ENCODE measurements around the gene RGS7.
A peak's percentile ranks its signal among the peaks of the same experiment; 100 is the strongest.

The RGS7 gene

DNA sequence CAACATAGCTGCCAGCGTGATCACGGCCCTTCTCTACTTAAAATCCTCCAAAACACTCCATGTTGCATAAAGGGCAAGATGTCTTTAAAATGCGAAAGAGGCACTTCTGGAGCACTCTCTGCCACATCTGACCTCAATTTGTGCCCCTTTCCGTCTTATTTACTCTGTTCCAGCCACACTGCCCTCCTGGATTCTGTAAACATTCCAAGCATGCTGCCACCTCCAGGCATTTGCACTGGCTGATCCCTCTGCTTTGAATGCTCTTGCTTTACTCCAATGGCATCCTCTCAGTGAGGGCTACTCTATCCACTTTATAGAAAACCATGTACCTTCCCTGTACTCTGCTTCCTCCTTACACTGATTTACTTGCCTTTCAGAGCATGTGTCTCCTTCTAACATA lies 5.3 kb upstream of the RGS7 start:
- DNase-seq (ENCODE audit: low spot score), result no peak
- H3K4me2 ChIP-seq (ENCODE audit: insufficient read depth, low read length, poor library complexity, severe bottlenecking), result no peak overlapping the region
- H3K79me1 ChIP-seq (ENCODE audit: low read depth, low read length), result no peaks in the 10 kb centered on the region
- no peaks in the 10 kb centered on the region for H3K36me3 ChIP-seq (replicated peaks in 1 of 2; ENCODE audit: control insufficient read depth in 2 of 2, insufficient read depth in 2 of 2, low read length in 2 of 2)
- no peak overlapping the region for H3K27ac ChIP-seq (replicated peaks; ENCODE audit: low read length)
- no peak overlapping the region for H3K18ac ChIP-seq (ENCODE audit: low read length)
- H4K91ac ChIP-seq (ENCODE audit: low read depth, low read length, poor library complexity), result no peak overlapping the region
- no peak overlapping the region for H3K4me3 ChIP-seq (ENCODE audit: low read length in 2 of 2)
- H2AFZ ChIP-seq (ENCODE audit: low read length), result no peak overlapping the region
- peaks cover 0 to 16% (median 3%) of the 10 kb centered on the region in 3 experiments for H3K27me3 ChIP-seq (ENCODE audit: control insufficient read depth in 3 of 3, insufficient read depth in 3 of 3, low read depth in 1 of 3, low read length in 3 of 3)
- no peak overlapping the region for H3K4ac ChIP-seq (ENCODE audit: low read length)
- no peak overlapping the region for H4K8ac ChIP-seq (ENCODE audit: low read depth, low read length)
- no peak overlapping the region for H2BK12ac ChIP-seq (ENCODE audit: low read length)
- no peaks in the 10 kb centered on the region for H3K9me3 ChIP-seq (replicated peaks in 1 of 2; ENCODE audit: control insufficient read depth in 2 of 2, insufficient read depth in 1 of 2, low read depth in 1 of 2, low read length in 2 of 2)
- H3K4me1 ChIP-seq (ENCODE audit: control insufficient read depth in 2 of 2, insufficient read depth in 1 of 2, low read depth in 1 of 2, low read length in 2 of 2), result peaks cover 0 to 2% of the 10 kb centered on the region in 2 donors
- no CpG with 5 or more reads among the region's 4 CpGs for WGBS, 2 donors (ENCODE audit: extremely low coverage in 2 of 2, insufficient read length in 2 of 2, insufficient replicate concordance in 1 of 2)
- H3K9ac ChIP-seq (ENCODE audit: low read depth, low read length, poor library complexity), result no peak overlapping the region
- H2BK15ac ChIP-seq (ENCODE audit: low read length), result no peak overlapping the region
- H3K14ac ChIP-seq (ENCODE audit: low read length), result no peak overlapping the region
- no peak overlapping the region for H2AK5ac ChIP-seq (ENCODE audit: low read depth, low read length)
- no peak overlapping the region for H3K23ac ChIP-seq (ENCODE audit: low read depth, low read length, poor library complexity)
- H2BK5ac ChIP-seq (ENCODE audit: low read length), result no peak overlapping the region
- H2BK120ac ChIP-seq (ENCODE audit: low read depth, low read length), result no peak overlapping the region

DNA sequence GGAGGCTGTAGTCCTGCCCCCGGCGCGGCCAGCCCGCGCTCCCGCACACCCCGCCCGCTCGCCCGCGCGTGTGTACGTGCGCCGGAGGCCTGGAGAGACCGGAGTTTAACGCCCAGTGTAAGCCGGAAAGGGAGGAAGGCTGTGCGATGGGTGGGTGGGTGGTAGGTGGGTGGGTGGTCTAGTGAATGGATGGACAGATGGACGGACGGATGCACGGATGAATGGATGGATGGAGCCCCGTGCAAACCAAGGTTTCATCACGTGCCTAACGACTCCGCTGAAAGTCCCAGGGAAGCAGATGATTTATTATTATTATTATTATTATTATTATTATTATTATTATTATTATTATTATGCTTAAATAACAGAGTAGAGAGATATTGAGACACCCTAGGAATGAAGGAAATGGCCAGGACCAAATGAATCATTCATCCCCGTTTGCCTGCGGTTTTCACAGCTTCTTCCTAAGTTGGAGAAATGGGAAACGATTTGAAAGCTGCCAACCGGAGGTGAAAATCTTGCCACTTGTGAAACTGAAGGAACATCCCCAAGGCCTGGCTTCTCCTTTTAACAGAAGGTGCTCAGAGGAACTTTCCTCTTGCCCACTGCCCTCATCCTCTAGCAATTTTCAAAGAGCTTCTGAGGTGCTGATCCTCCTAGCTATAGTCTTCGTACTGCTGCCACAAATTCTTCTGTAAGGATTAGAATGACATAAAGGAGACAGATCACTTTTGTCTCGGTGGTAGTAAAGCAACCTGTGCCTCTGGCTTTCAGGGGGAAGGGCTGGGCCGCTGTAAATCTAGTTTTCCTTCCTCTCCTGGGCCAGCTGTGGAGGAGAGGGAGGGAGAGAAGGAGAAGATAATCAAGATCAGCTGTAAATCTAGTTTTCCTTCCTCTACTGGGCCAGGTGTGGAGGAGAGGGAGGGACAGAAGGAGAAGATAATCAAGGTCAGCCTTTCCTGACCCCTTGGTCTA lies 648 bp upstream of the RGS7 start:
- no peak overlapping the region for H3K14ac ChIP-seq (ENCODE audit: low read length)
- WGBS, 2 donors (ENCODE audit: extremely low coverage in 2 of 2, insufficient read length in 2 of 2, insufficient replicate concordance in 1 of 2), result no CpG with 5 or more reads among the region's 33 CpGs
- H3K27me3 ChIP-seq (ENCODE audit: control insufficient read depth in 3 of 3, insufficient read depth in 3 of 3, low read depth in 1 of 3, low read length in 3 of 3), result peaks cover 0 to 50% (median 20%) of the 10 kb centered on the region in 3 experiments

DNA sequence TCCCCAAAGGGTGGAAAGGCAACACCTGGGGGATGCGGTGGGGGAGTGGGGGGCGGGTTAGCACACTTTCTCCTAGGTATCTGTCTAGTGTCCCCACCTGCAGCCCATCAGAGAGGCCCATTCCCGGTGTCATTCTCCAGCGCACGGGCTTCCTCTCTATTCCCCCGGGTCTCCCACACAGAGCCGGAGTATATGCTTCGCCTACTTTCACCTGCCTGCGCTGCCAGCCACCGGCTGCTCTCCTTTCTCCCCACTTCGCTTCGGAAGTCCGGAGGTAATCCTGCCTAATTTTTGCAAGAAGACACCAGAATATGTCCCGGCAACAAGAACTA lies 852 bp downstream of the RGS7 start:
- Histone ChIP-seq H2AFZ (ENCODE audit: low read length) (peak overlapping the region; percentile 97), H2BK12ac (ENCODE audit: low read length) (no peak overlapping the region), H2BK5ac (ENCODE audit: low read length) (no peak overlapping the region), H2BK120ac (ENCODE audit: low read depth, low read length) (no peak overlapping the region), H3K4ac (ENCODE audit: low read length) (no peak overlapping the region), H3K18ac (ENCODE audit: low read length) (no peak overlapping the region), H3K14ac (ENCODE audit: low read length) (no peak overlapping the region), H3K9me3 (replicated peaks in 1 of 2; ENCODE audit: control insufficient read depth in 2 of 2, insufficient read depth in 1 of 2, low read depth in 1 of 2, low read length in 2 of 2) (no peaks in the 10 kb centered on the region), H3K23ac (ENCODE audit: low read depth, low read length, poor library complexity) (no peak overlapping the region), H3K27me3 (ENCODE audit: control insufficient read depth in 3 of 3, insufficient read depth in 3 of 3, low read depth in 1 of 3, low read length in 3 of 3) (peaks cover 0 to 50% (median 20%) of the 10 kb centered on the region in 3 experiments), H2AK5ac (ENCODE audit: low read depth, low read length) (no peak overlapping the region), H3K27ac (replicated peaks; ENCODE audit: low read length) (no peak overlapping the region), H4K91ac (ENCODE audit: low read depth, low read length, poor library complexity) (no peak overlapping the region), H3K9ac (ENCODE audit: low read depth, low read length, poor library complexity) (no peak overlapping the region), H3K4me3 (ENCODE audit: low read length in 2 of 2) (peak overlapping the region; percentile 52 to 90), H2BK15ac (ENCODE audit: low read length) (no peak overlapping the region), H3K4me1 (ENCODE audit: control insufficient read depth in 2 of 2, insufficient read depth in 1 of 2, low read depth in 1 of 2, low read length in 2 of 2) (peaks cover 0 to 2% of the 10 kb centered on the region in 2 donors), H4K8ac (ENCODE audit: low read depth, low read length) (no peak overlapping the region), H3K4me2 (ENCODE audit: insufficient read depth, low read length, poor library complexity, severe bottlenecking) (peak overlapping the region; percentile 90), H3K79me1 (ENCODE audit: low read depth, low read length) (no peaks in the 10 kb centered on the region), H3K36me3 (replicated peaks in 1 of 2; ENCODE audit: control insufficient read depth in 2 of 2, insufficient read depth in 2 of 2, low read length in 2 of 2) (no peaks in the 10 kb centered on the region)
- DNase-seq (ENCODE audit: low spot score), result no peak
- WGBS, 2 donors (ENCODE audit: extremely low coverage in 2 of 2, insufficient read length in 2 of 2, insufficient replicate concordance in 1 of 2), result no CpG with 5 or more reads among the region's 14 CpGs

More for the DNA sequence above, 648 bp upstream of the RGS7 start:
- peaks cover 0 to 2% of the 10 kb centered on the region in 2 donors for H3K4me1 ChIP-seq (ENCODE audit: control insufficient read depth in 2 of 2, insufficient read depth in 1 of 2, low read depth in 1 of 2, low read length in 2 of 2)
- no peak overlapping the region for H2BK15ac ChIP-seq (ENCODE audit: low read length)
- H4K91ac ChIP-seq (ENCODE audit: low read depth, low read length, poor library complexity), result no peak overlapping the region
- DNase-seq (ENCODE audit: low spot score), result no peak
- H3K9me3 ChIP-seq (replicated peaks in 1 of 2; ENCODE audit: control insufficient read depth in 2 of 2, insufficient read depth in 1 of 2, low read depth in 1 of 2, low read length in 2 of 2), result no peaks in the 10 kb centered on the region
- H2AK5ac ChIP-seq (ENCODE audit: low read depth, low read length), result no peak overlapping the region
- H2AFZ ChIP-seq (ENCODE audit: low read length), result peak overlapping the region; percentile 97
- H3K18ac ChIP-seq (ENCODE audit: low read length), result no peak overlapping the region
- H4K8ac ChIP-seq (ENCODE audit: low read depth, low read length), result no peak overlapping the region
- no peak overlapping the region for H3K23ac ChIP-seq (ENCODE audit: low read depth, low read length, poor library complexity)
- H2BK120ac ChIP-seq (ENCODE audit: low read depth, low read length), result no peak overlapping the region
- H3K36me3 ChIP-seq (replicated peaks in 1 of 2; ENCODE audit: control insufficient read depth in 2 of 2, insufficient read depth in 2 of 2, low read length in 2 of 2), result no peaks in the 10 kb centered on the region
- H3K4me2 ChIP-seq (ENCODE audit: insufficient read depth, low read length, poor library complexity, severe bottlenecking), result peak overlapping the region; percentile 90
- no peaks in the 10 kb centered on the region for H3K79me1 ChIP-seq (ENCODE audit: low read depth, low read length)
- peak overlapping the region; percentile 52 to 90 for H3K4me3 ChIP-seq (ENCODE audit: low read length in 2 of 2)
- H3K9ac ChIP-seq (ENCODE audit: low read depth, low read length, poor library complexity), result peak overlapping the region; percentile 74
- H3K27ac ChIP-seq (replicated peaks; ENCODE audit: low read length), result no peak overlapping the region
- no peak overlapping the region for H3K4ac ChIP-seq (ENCODE audit: low read length)
- H2BK12ac ChIP-seq (ENCODE audit: low read length), result no peak overlapping the region
- no peak overlapping the region for H2BK5ac ChIP-seq (ENCODE audit: low read length)

DNA sequence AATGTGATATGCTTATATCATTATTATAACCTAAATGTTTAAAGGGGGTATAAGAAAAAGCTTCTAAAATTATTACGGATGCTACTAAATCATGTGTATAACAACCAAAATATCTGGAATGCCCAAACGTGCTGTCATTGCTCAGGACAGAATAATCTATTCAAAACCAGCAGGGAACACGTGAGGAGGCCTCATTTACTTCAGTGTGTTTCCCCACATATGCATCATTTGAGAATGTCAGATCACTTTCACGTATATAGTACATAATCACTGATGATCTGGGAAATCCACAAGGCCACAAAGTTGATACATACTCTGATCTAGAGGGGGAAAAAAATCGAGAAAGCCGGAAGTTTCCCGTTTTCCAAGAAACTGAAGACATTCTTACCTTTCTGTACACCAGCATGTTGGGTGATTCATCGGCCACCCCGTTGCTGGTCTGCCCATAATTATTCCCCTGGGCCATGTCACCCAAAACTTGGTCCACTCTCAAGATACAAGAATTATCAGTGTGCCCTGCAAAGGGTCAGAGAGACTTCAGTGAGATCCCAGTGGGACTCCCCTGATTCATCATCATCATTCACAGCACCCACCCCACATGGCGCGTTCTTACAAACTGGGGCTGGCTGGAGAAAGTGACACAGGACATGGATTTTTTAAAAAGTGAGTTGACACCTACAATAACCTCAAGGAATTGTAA lies 1.5 kb downstream of the RGS7 start:
- no peak overlapping the region for H4K91ac ChIP-seq (ENCODE audit: low read depth, low read length, poor library complexity)
- peaks cover 0 to 50% (median 20%) of the 10 kb centered on the region in 3 experiments for H3K27me3 ChIP-seq (ENCODE audit: control insufficient read depth in 3 of 3, insufficient read depth in 3 of 3, low read depth in 1 of 3, low read length in 3 of 3)
- H3K27ac ChIP-seq (replicated peaks; ENCODE audit: low read length), result no peak overlapping the region
- WGBS, 2 donors (ENCODE audit: extremely low coverage in 2 of 2, insufficient read length in 2 of 2, insufficient replicate concordance in 1 of 2), result no CpG with 5 or more reads among the region's 11 CpGs
- H3K79me1 ChIP-seq (ENCODE audit: low read depth, low read length), result no peaks in the 10 kb centered on the region
- no peak overlapping the region for H2AFZ ChIP-seq (ENCODE audit: low read length)
- H4K8ac ChIP-seq (ENCODE audit: low read depth, low read length), result no peak overlapping the region
- H3K23ac ChIP-seq (ENCODE audit: low read depth, low read length, poor library complexity), result no peak overlapping the region
- no peaks in the 10 kb centered on the region for H3K9me3 ChIP-seq (replicated peaks in 1 of 2; ENCODE audit: control insufficient read depth in 2 of 2, insufficient read depth in 1 of 2, low read depth in 1 of 2, low read length in 2 of 2)
- H3K36me3 ChIP-seq (replicated peaks in 1 of 2; ENCODE audit: control insufficient read depth in 2 of 2, insufficient read depth in 2 of 2, low read length in 2 of 2), result no peaks in the 10 kb centered on the region
- H2BK12ac ChIP-seq (ENCODE audit: low read length), result no peak overlapping the region
- no peak overlapping the region for H2BK15ac ChIP-seq (ENCODE audit: low read length)
- H2AK5ac ChIP-seq (ENCODE audit: low read depth, low read length), result no peak overlapping the region
- H3K14ac ChIP-seq (ENCODE audit: low read length), result no peak overlapping the region
- no peak overlapping the region for H3K4me3 ChIP-seq (ENCODE audit: low read length in 2 of 2)
- H3K9ac ChIP-seq (ENCODE audit: low read depth, low read length, poor library complexity), result no peak overlapping the region
- peaks cover 0 to 2% of the 10 kb centered on the region in 2 donors for H3K4me1 ChIP-seq (ENCODE audit: control insufficient read depth in 2 of 2, insufficient read depth in 1 of 2, low read depth in 1 of 2, low read length in 2 of 2)
- no peak for DNase-seq (ENCODE audit: low spot score)
- no peak overlapping the region for H3K4ac ChIP-seq (ENCODE audit: low read length)
- no peak overlapping the region for H2BK120ac ChIP-seq (ENCODE audit: low read depth, low read length)
- no peak overlapping the region for H2BK5ac ChIP-seq (ENCODE audit: low read length)
- no peak overlapping the region for H3K18ac ChIP-seq (ENCODE audit: low read length)
- H3K4me2 ChIP-seq (ENCODE audit: insufficient read depth, low read length, poor library complexity, severe bottlenecking), result no peak overlapping the region
